AG04450 (cell line): Measurements from ENCODE around the gene FHIT. TPM values are rescaled to one million over a fixed set of nuclear protein-coding genes. Genes with fewer than 3 reads are reported as not detected.

Experiments used
- CTCF ChIA-PET: fragments of 300-600, 350-600 bp; formaldehyde crosslinking; extraction: SDS; loops from one replicate; lab custom pipeline; 2022; ENCODE audit warnings: antibody characterized with exemption, inconsistent platforms; lab: Charles Lee
- POLR2A ChIA-PET: fragments of 350-600 bp; formaldehyde crosslinking; extraction: SDS; loops from one replicate; lab custom pipeline; 2021; ENCODE audit warnings: antibody characterized with exemption, inconsistent platforms; lab: Yijun Ruan, JAX
- DNase-seq: peaks from one replicate; pipeline ENCODE4 v3.0.0-alpha.2; 2011; ENCODE audit warnings: low read depth, low spot score
- H3K27ac ChIP-seq: one replicate; pipeline ENCODE4 v1.5.1; 2012; ENCODE audit warnings: low read depth, low read length, control low read depth
- H3K27me3 ChIP-seq: one replicate; pipeline ENCODE4 v1.6.0; 2012; ENCODE audit warnings: low read length; ENCODE audit not compliant: control insufficient read depth, insufficient read depth
- H3K4me3 ChIP-seq: 2 replicates; pipeline ENCODE4 v1.5.1; 2011; ENCODE audit warnings: mild to moderate bottlenecking, low read depth, low read length, control low read depth
- H3K9me3 ChIP-seq: 2 replicates; pipeline ENCODE4 v1.5.1; 2012; ENCODE audit warnings: low read length; ENCODE audit not compliant: control insufficient read depth, insufficient read depth
- CTCF ChIP-seq: IDR thresholded peaks from 2 replicates; pipeline ENCODE4 v1.5.1; 2011; ENCODE audit warnings: low read depth, low read length, control low read depth, inconsistent platforms
- polyA plus RNA-seq: library from polyadenylated mRNA; depleted of rRNA; stranded (reverse); fragments of >200 nt; gene quantifications from 2 replicates; pipeline ENCODE4 v1.2.3, GENCODE V29; 2011

The FHIT gene
- polyA plus RNA-seq, 1 experiment, result 0.17 TPM

GRCh38 chr3:60036803-60037202 is 1214.4 kb downstream of the FHIT start:
- Histone ChIP-seq H3K4me3 (no peak overlapping the region), H3K27ac (no peak overlapping the region), H3K27me3 (peaks cover 2% of the 10 kb centered on the region), H3K9me3 (no peaks in the 10 kb centered on the region)
- TF ChIP-seq CTCF, result no peak
- no peak for DNase-seq
- CTCF ChIA-PET, result no interaction called here
- POLR2A ChIA-PET, result no interaction called here

DNA sequence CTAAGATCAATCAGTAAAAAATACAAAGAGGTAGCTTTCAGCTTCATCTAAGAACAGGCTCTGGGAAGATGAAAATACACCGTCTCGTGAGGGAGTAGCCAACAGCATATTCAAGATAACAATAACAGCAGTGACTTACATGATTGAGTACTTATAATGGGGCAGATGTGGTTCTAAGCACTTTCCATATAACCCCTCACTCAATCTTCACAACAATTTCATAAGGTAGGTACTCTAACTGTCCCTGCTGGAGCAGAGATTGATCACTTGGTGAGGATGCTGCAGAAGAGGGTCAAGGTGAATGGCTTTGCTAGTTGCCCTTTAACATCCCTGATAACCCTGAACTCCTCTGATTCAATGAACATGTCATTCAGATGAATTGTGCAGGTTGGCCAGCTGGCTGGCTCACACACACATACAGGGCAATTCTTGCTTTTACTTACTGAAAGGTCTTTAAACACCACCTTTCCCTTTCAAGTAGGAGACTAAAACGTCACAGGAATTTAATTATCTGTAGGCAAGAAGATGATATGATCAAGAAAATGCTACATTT is 1217.3 kb downstream of the FHIT start:
- POLR2A ChIA-PET, result no interaction called here
- Histone ChIP-seq H3K4me3 (no peak overlapping the region), H3K9me3 (no peaks in the 10 kb centered on the region), H3K27me3 (peaks cover 2% of the 10 kb centered on the region), H3K27ac (no peak overlapping the region)
- TF ChIP-seq CTCF, result no peak
- DNase-seq, result no peak
- CTCF ChIA-PET, result no interaction called here

GRCh38 chr3:60030982-60031381 is 1220.3 kb downstream of the FHIT start:
- H3K9me3 ChIP-seq, result no peaks in the 10 kb centered on the region
- peaks cover 2% of the 10 kb centered on the region for H3K27me3 ChIP-seq
- POLR2A ChIA-PET, result no interaction called here
- TF ChIP-seq CTCF, result no peak
- CTCF ChIA-PET, result no interaction called here
- H3K4me3 ChIP-seq, result no peak overlapping the region
- H3K27ac ChIP-seq, result no peak overlapping the region
- no peak for DNase-seq

DNA sequence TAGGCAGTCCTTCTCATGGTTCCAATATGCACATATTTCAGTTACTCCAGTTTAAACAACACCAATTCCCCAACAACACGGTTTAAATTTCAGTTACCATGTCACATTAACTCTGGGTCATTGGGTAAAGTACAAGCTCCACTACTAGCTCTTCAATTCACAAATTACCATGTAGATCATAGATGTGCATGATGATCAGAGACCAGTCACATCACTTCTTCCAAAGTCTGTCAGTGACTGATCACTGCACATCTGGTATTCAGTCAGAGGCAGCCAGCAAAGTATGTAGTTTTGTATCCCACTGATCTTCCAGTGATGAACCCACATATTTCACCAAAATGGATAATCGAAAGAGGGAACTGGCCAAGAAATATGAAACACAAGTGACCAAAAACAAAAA is 1223.0 kb downstream of the FHIT start:
- POLR2A ChIA-PET, result no interaction called here
- H3K27me3 ChIP-seq, result no peaks in the 10 kb centered on the region

DNA sequence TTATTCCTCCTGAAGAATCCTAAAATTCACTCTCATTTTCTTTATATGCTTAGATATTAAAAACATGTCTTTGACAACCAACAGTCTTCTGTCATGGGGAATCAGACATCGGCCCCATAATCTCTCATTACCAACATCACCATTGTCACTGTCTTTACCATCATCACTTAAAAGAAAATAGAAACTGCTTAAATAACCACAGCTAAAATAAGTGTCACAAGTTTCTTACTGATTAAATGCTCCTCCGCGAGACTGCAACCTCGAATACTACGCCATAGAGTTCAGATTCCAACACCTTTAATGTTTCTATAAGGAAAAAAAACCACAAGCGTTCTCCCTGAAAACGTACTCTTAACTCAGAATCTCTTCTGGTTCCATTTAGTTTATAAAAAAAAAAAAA is 1223.9 kb downstream of the FHIT start:
- Histone ChIP-seq H3K27me3 (no peaks in the 10 kb centered on the region), H3K9me3 (no peaks in the 10 kb centered on the region), H3K27ac (no peak overlapping the region), H3K4me3 (no peak overlapping the region)
- POLR2A ChIA-PET, result no interaction called here
- DNase-seq, result no peak
- CTCF ChIA-PET, result no interaction called here
- no peak for TF ChIP-seq CTCF

More for the DNA sequence above, 1223.0 kb downstream of the FHIT start:
- no peak for DNase-seq
- Histone ChIP-seq H3K4me3 (no peak overlapping the region), H3K9me3 (no peaks in the 10 kb centered on the region), H3K27ac (no peak overlapping the region)
- CTCF ChIA-PET, result no interaction called here
- no peak for TF ChIP-seq CTCF
